DMS114 treated with DMSO at 0.1 percent for 48 hours (cell line): ENCODE data around the gene BTBD1.

ENCODE experiments used
- DNase-seq: peaks from one replicate; lab custom pipeline; 2025; ENCODE audit not compliant: unreplicated experiment; lab: John Stamatoyannopoulos, UW

The BTBD1 gene

GRCh38 chr15:82995076-82995475, 72.0 kb downstream of the BTBD1 start:
- DNase-seq, result no peak

- DNase-seq, result no peak
These were observed 73.9 kb downstream of the BTBD1 start for GRCh38 chr15:82993144-82993543.

- no peak for DNase-seq
These were observed 74.5 kb downstream of the BTBD1 start for GRCh38 chr15:82992436-82992998.

- no peak for DNase-seq
These were observed 80.6 kb downstream of the BTBD1 start for GRCh38 chr15:82986442-82986780.

GRCh38 chr15:82985688-82986441, 81.2 kb downstream of the BTBD1 start, which contains the start of gene RAMAC:
TSS of gene RAMAC (plus strand) at chr15:82986210. CDS start at chr15:82989019, 2,809 bp downstream.
- DNase-seq, result peak; percentile 96

GRCh38 chr15:82980981-82981380, 86.1 kb downstream of the BTBD1 start:
- no peak for DNase-seq

GRCh38 chr15:82979726-82980125, 87.3 kb downstream of the BTBD1 start:
- no peak for DNase-seq

- no peak for DNase-seq
These were observed 88.6 kb downstream of the BTBD1 start for GRCh38 chr15:82978438-82978837.

DNA sequence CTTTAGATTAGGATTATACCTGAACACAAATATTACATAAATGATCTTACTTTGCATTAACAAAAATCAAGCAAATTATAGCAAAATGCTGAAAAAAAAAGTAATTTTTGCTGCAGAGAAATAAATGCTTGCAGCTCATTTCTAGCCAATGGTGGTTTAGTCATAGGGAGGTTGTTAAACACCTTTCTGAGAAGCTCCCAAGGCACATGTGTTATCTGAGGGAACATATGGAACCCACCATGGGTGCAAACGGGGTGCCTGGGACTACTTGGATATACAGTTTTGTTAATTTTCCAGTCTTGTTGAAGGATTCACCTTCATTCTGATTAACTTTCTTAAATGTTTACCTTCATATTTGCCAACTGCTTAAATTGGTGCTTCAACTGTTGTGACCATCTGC, 90.0 kb downstream of the BTBD1 start:
- no peak for DNase-seq

DNA sequence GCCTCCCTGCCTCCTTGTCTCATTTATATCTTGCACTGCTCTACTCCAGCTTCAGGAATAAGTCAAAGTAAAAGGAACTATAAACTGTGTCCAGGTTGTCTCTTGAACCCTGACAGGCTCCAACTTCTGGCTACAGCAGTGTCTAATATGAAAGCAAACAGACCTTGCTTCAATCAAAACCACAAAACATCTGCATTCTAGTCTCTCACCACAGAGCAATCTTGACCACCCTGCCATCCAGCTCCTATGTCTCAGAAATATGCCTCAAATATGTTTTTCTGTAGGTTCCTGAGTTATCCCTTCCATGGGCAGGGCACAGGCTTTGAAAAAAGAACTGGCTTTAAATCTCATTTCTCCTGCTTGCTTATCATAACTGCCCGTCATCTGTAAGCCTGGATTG, 94.1 kb downstream of the BTBD1 start:
- DNase-seq, result no peak

- no peak for DNase-seq
These were observed 95.7 kb downstream of the BTBD1 start for GRCh38 chr15:82971218-82971984.

DNA sequence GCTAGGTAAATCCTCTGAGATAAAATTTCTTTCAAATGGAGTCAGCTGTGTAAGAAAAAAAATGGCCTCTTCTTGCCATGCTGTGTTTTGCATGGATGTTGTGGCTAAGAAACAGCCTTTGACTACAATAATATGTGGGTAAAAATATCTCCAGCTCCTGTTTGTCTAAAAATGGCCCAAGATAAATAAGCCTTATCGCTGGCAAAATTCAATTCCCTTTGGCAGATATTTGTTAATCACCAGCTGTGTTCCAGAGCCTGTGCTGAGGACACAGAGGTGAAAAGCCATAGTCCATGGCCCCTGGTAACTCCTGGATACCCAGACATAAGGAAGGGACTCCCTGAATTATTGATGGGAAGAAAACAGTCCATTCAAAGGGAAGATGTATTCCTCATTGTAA, 96.4 kb downstream of the BTBD1 start:
- DNase-seq, result no peak

DNA sequence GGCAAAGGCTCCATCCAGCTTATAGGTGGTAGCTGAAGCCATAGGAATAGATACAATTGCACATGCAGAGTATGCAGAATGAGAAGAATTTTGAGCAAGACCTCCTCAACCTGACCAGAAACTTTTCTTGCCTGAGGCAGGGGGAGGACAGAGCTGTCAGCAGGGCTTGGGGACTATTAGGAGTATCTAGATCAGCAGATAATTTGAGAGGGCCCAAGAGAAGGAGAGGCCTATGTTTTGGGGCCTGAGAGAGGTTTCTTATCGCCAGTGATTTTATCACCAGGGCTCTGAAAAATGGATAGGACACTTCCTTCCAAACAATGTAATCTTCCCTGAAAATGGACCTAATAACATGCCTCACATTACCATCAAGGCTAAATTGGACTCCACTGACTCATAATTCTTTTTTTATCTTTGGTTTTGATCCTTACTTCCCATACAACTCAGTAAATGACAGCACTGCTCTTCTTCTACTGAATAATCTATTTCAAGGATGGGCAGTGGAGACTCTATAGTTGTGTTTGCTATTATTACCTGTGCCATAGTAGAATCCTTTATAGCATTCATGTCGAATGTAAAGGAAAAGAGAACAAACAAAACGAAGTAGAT, 96.9 kb downstream of the BTBD1 start:
- no peak for DNase-seq

DNA sequence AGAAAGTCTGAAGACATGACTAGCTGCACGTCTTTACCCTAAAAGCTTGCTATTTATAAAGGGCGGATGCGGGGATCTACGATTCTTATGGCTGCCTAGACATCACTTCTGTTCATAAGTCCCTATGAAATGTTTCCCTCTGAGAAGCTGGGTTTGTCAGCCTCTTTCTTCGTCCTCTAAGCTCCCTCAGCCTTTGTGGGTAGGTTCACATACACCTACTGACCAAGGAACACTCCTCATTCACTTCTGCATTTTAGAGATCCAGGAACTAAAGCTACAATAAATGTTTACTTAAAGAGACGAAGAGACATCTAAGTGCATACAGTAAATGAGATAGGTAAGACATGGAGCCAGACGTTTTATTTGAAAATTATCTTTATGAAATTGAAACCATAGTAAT, 97.7 kb downstream of the BTBD1 start:
- DNase-seq, result no peak

- DNase-seq, result no peak
These were observed 99.0 kb downstream of the BTBD1 start for GRCh38 chr15:82968066-82968465.

DNA sequence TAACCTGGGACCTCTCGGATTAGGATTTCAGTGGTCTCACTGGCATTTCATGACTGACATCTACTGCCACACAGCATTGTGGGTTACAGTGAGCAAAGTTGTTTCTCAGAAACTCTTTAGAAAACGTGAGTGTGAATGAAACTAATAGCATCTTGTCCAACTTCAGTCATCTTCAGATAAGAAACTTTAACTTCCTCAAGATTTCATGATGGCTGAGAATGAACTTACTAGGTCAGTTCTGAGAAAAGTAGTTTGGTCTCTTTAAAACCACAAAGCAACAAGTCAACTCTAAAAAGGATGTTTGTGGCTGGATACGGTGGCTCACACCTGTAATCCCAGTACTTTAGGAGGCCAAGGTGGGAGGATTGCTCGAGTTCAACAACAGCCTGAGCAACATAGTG, 100.4 kb downstream of the BTBD1 start:
- no peak for DNase-seq
